SW 1271 (cell line): Measurements from ENCODE around the gene ITGBL1.

Source experiments
- DNase-seq, 2 experiments: peaks; one replicate each; lab custom pipeline; 2025; lab: John Stamatoyannopoulos, UW

ITGBL1 gene

GRCh38 chr13:101627556-101627943 is 175.1 kb downstream of the ITGBL1 start:
- DNase-seq, result no peak

- DNase-seq, result no peak
Measured at GRCh38 chr13:101628900-101629299, 176.4 kb downstream of the ITGBL1 start.

GRCh38 chr13:101631395-101631794 is 178.9 kb downstream of the ITGBL1 start:
- DNase-seq, result no peak

- no peak for DNase-seq
Measured at GRCh38 chr13:101634142-101634541, 181.7 kb downstream of the ITGBL1 start.

GRCh38 chr13:101639711-101640110 is 187.2 kb downstream of the ITGBL1 start:
- no peak for DNase-seq

GRCh38 chr13:101640788-101641400 is 188.4 kb downstream of the ITGBL1 start:
- peak in 1 of 2 experiments; percentile 29 for DNase-seq

- DNase-seq, result no peak
Measured at GRCh38 chr13:101645871-101646270, 193.4 kb downstream of the ITGBL1 start.

GRCh38 chr13:101647760-101648159 is 195.3 kb downstream of the ITGBL1 start:
- no peak for DNase-seq

GRCh38 chr13:101648766-101649487 is 196.5 kb downstream of the ITGBL1 start:
- DNase-seq, result no peak

- peak; percentile 34 to 61 for DNase-seq
Measured at GRCh38 chr13:101649488-101650126, 197.1 kb downstream of the ITGBL1 start.

- no peak for DNase-seq
Measured at GRCh38 chr13:101654883-101655282, 202.4 kb downstream of the ITGBL1 start.

- DNase-seq, result no peak
Measured at GRCh38 chr13:101655435-101655834, 203.0 kb downstream of the ITGBL1 start.

- no peak for DNase-seq
Measured at GRCh38 chr13:101660711-101661110, 208.2 kb downstream of the ITGBL1 start.

GRCh38 chr13:101661839-101662238 is 209.4 kb downstream of the ITGBL1 start:
- no peak for DNase-seq

- DNase-seq, result no peak
Measured at GRCh38 chr13:101673360-101674105, 221.1 kb downstream of the ITGBL1 start.

- DNase-seq, result no peak
Measured at GRCh38 chr13:101681834-101682233, 229.4 kb downstream of the ITGBL1 start.

GRCh38 chr13:101686003-101686402 is 233.5 kb downstream of the ITGBL1 start:
- DNase-seq, result no peak

GRCh38 chr13:101690871-101691270 is 238.4 kb downstream of the ITGBL1 start:
- no peak for DNase-seq

- no peak for DNase-seq
Measured at GRCh38 chr13:101691341-101691860, 238.9 kb downstream of the ITGBL1 start.

GRCh38 chr13:101695870-101696516 is 243.5 kb downstream of the ITGBL1 start:
- no peak for DNase-seq

- no peak for DNase-seq
Measured at GRCh38 chr13:101697745-101698144, 245.3 kb downstream of the ITGBL1 start.

- DNase-seq, result no peak
Measured at GRCh38 chr13:101698400-101698799, 245.9 kb downstream of the ITGBL1 start.
